Measurements from ENCODE around the gene GSPT1.

DNA sequence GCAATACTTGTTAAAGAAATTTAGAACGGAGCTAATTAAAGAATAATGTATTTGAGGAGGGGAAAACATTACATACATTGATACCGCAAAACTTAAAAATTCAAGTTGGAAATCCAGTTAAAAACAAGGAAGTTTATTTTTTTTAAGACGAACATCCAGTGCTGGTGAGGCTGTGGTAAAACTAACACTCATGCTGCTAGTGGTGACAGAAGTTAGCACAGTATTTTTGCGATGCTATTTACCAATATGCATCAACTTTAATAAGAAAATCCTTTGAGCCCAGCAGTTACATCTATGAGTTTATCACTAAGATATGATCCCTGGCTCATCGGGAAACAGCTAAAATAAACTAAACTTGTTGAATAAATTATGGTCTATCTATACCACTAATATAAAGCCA, 31.7 kb downstream of the GSPT1 start:
- TF ChIP-seq, protein P1, sequence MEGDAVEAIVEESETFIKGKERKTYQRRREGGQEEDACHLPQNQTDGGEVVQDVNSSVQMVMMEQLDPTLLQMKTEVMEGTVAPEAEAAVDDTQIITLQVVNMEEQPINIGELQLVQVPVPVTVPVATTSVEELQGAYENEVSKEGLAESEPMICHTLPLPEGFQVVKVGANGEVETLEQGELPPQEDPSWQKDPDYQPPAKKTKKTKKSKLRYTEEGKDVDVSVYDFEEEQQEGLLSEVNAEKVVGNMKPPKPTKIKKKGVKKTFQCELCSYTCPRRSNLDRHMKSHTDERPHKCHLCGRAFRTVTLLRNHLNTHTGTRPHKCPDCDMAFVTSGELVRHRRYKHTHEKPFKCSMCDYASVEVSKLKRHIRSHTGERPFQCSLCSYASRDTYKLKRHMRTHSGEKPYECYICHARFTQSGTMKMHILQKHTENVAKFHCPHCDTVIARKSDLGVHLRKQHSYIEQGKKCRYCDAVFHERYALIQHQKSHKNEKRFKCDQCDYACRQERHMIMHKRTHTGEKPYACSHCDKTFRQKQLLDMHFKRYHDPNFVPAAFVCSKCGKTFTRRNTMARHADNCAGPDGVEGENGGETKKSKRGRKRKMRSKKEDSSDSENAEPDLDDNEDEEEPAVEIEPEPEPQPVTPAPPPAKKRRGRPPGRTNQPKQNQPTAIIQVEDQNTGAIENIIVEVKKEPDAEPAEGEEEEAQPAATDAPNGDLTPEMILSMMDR (IDR thresholded peaks at IDR 0.05; ENCODE audit: borderline replicate concordance, extremely low read depth, low read length, poor library complexity, severe bottlenecking): no peak
- no peak for TF ChIP-seq EZH2 (IDR thresholded peaks at IDR 0.05; ENCODE audit: borderline replicate concordance, low read depth, low read length, severe bottlenecking)

Measured in DND-41 (cell line).